K562 (cell line): Measurements from ENCODE around the gene KMO. TPM values are rescaled to one million over a fixed set of nuclear protein-coding genes. Genes with fewer than 3 reads are reported as not detected.
A peak's percentile ranks its signal among the peaks of the same experiment; 100 is the strongest.

Experiments
- AFF4 ChIP-seq: sonication (generic); formaldehyde crosslinking; IDR thresholded peaks from 2 replicates; pipeline ENCODE4 v1.8.0; 2023; ENCODE audit warnings: mild to moderate bottlenecking, missing genetic modification reagents
- BCOR ChIP-seq: fragments of 450-650 bp; IDR thresholded peaks from 2 replicates; pipeline ENCODE4 v1.6.1; 2016
- CAMTA2 ChIP-seq: fragments of 250-450 bp; sonication (Bioruptor Pico); conservative IDR thresholded peaks from 2 replicates; pipeline ENCODE4 v1.5.1; 2022
- CCNT2 ChIP-seq: IDR thresholded peaks from 2 replicates; pipeline ENCODE4 v1.6.1; 2011; ENCODE audit warnings: borderline replicate concordance, low read depth, mild to moderate bottlenecking, moderate library complexity, mixed read lengths, low read length; ENCODE audit not compliant: insufficient read length; ENCODE audit errors: extremely low read depth
- CREB1 ChIP-seq, 2 experiments: sonication (generic) in 1 of 2; formaldehyde crosslinking in 1 of 2; IDR thresholded peaks; 2 replicates each; pipeline versions ENCODE4 v1.6.1 to v1.8.0; 2012 to 2022; ENCODE audit warnings: inconsistent platforms in 1 of 2, mild to moderate bottlenecking in 1 of 2, missing genetic modification reagents in 1 of 2, moderate library complexity in 1 of 2
- ESRRA ChIP-seq: fragments of 450-650 bp; IDR thresholded peaks from 2 replicates; pipeline ENCODE4 v1.6.1; 2014; ENCODE audit warnings: low read depth, mild to moderate bottlenecking, moderate library complexity, borderline replicate concordance
- ESRRB ChIP-seq: fragments of 250-450 bp; sonication (Bioruptor Pico); IDR thresholded peaks from 2 replicates; pipeline ENCODE4 v1.5.0; 2020; ENCODE audit warnings: mild to moderate bottlenecking, moderate library complexity, borderline replicate concordance
- NR2C2 ChIP-seq, 2 experiments: fragments of 200-800 bp in 1 of 2; sonication (Bioruptor generic) in 1 of 2; sonication (generic) in 1 of 2; formaldehyde crosslinking in 1 of 2; IDR thresholded peaks; 2 replicates each; pipeline versions ENCODE4 v1.6.1 to v1.8.0; 2016 to 2022; ENCODE audit warnings: mild to moderate bottlenecking in 1 of 2, missing compliant biosample characterization in 1 of 2, missing genetic modification characterization in 1 of 2, missing genetic modification reagents in 1 of 2
- PHF8 ChIP-seq: fragments of 200-600 bp; sonication (generic); IDR thresholded peaks from 2 replicates; pipeline ENCODE4 v1.6.1; 2012; ENCODE audit warnings: mixed run types, mild to moderate bottlenecking, inconsistent platforms, low read length, moderate library complexity, borderline replicate concordance
- SP1 ChIP-seq: sonication (generic); formaldehyde crosslinking; IDR thresholded peaks from 2 replicates; pipeline ENCODE4 v1.8.1; 2022; ENCODE audit warnings: mild to moderate bottlenecking, missing genetic modification reagents
- TFAP4 ChIP-seq: sonication (generic); formaldehyde crosslinking; IDR thresholded peaks from 2 replicates; pipeline ENCODE4 v1.8.0; 2022; ENCODE audit warnings: missing genetic modification reagents, mild to moderate bottlenecking, moderate library complexity, borderline replicate concordance
- ZBED1 ChIP-seq: IDR thresholded peaks from 2 replicates; pipeline ENCODE4 v1.6.1; 2014
- ZNF407 ChIP-seq: fragments of 450-650 bp; IDR thresholded peaks from 2 replicates; pipeline ENCODE4 v1.6.1; 2016; ENCODE audit warnings: low read depth
- polyA plus RNA-seq, 8 experiments: library from polyadenylated mRNA; depleted of rRNA in 4 of 8; stranded (reverse) in 5 of 8; unstranded in 3 of 8; fragments of >200 nt; fragmentation: Nextera tagmentation in 2 of 8; fragmentation: Illumina TruSeq in 1 of 8; extraction: Ambion mirVana in 2 of 8; extraction: Trizol in 1 of 8; gene quantifications; 2 replicates each; pipeline versions ENCODE4 v1.2.1 to v1.2.3, GENCODE V29; 2011 to 2014; ENCODE audit warnings: inconsistent platforms in 1 of 8, missing spikeins in 1 of 8
- total RNA-seq, 7 experiments: library from RNA; depleted of rRNA in 6 of 7; stranded (reverse); fragments of >200 nt in 6 of 7; fragmentation: Illumina TruSeq in 2 of 7; extraction: Trizol in 2 of 7; gene quantifications; 2 replicates each; pipeline versions ENCODE4 v1.2.1 to v1.2.3, GENCODE V29; 2011 to 2021; ENCODE audit warnings: low replicate concordance in 1 of 7

Gene KMO
- total and polyA plus RNA-seq, 9 of the 15 experiments (the other 6 are each of a cell fraction or from before 2014, with no cell fraction given) = 0.01 to 0.11 (median 0.01) TPM; not detected in 6

- no peak for TF ChIP-seq ZNF407
- peak; percentile 97 for TF ChIP-seq SP1
- TF ChIP-seq BCOR = no peak
- no peak for TF ChIP-seq CAMTA2 (CRISPR knock-in tag)
- peak; percentile 56 for TF ChIP-seq CCNT2
- TF ChIP-seq ESRRA = peak; percentile 91
- peak; percentile 99 for TF ChIP-seq PHF8
- peak; percentile 49; the same call in 1 of the 2 replicates for TF ChIP-seq AFF4 (CRISPR knock-in tag)
- TF ChIP-seq NR2C2 (CRISPR knock-in tag; IDR thresholded peaks at IDR 0.05) = peak; percentile 67; the same call in 1 of the 2 replicates
- peak; percentile 65 for TF ChIP-seq NR2C2 (tag; IDR thresholded peaks at IDR 0.05)
- no peak for TF ChIP-seq ESRRB (CRISPR knock-in tag)
- TF ChIP-seq CREB1 (IDR thresholded peaks at IDR 0.05) = peak; percentile 70; the same call in 1 of the 2 replicates
- TF ChIP-seq CREB1 (CRISPR knock-in tag; IDR thresholded peaks at IDR 0.05) = peak; percentile 43; the same call in 1 of the 2 replicates
- peak; percentile 74; the same call in 1 of the 2 replicates for TF ChIP-seq TFAP4 (CRISPR knock-in tag)
- TF ChIP-seq ZBED1 = no peak
Measured at GRCh38 chr1:241519308-241520079, 12.7 kb upstream of the KMO start, which contains the start of gene FH (continued).
